Measurements from ENCODE around the gene MSGN1. TPM values are rescaled to one million over a fixed set of nuclear protein-coding genes. Genes with fewer than 3 reads are reported as not detected.
"Not testable (repeated sequence)": the region's sequence is repeated elsewhere in the genome, so short reads cannot be mapped to it uniquely, and the experiment has no call there.

The MSGN1 gene
- total RNA-seq, 1 donor from 2014 or later = not detected

GRCh38 chr2:17805166-17805565 is 11.1 kb upstream of the MSGN1 start:
- intact Hi-C loops (cut with micrococcal nuclease) = no loop called here

GRCh38 chr2:17805717-17806363 is 10.4 kb upstream of the MSGN1 start:
- intact Hi-C loops (cut with micrococcal nuclease) = no loop called here

- intact Hi-C loops (cut with micrococcal nuclease) = no loop called here
Observed at GRCh38 chr2:17813010-17813741, 3.1 kb upstream of the MSGN1 start.

DNA sequence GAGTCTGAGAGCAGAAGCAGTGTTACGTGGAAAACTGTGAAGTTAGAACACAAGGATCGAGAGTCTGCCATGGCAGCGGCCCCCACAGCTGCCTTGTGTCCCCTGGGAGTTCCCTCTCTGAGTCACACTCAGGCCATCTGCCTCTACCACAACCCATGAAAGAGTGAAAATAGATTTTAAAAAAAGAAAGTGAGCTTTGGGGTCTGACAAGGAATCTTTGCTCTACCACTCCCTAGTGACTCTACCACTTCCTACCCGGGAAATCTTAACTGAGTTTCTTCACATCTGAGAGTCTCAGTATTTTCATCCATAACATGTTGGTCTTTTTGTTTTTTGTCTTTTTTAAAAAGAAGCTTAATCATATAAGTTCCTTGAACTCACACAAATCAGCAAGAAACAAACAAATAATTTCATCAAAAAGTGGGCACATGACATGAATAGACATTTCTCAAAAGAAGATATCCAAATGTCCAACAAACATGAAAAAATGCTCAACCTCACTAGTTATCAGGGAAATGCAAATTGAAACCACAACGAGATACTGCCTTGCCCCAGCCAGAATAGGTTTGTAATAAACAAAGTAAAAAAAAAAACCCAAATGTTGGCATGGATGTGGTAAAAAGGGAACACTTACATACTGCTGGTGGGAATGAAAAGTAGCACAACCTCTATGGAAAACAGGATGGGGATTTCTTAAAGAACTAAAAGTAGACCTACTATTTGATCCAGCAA is 2.4 kb upstream of the MSGN1 start:
- intact Hi-C loops (cut with micrococcal nuclease) = no loop called here

- intact Hi-C loops (cut with micrococcal nuclease) = no loop called here
Observed at GRCh38 chr2:17814601-17815000, 1.7 kb upstream of the MSGN1 start.

DNA sequence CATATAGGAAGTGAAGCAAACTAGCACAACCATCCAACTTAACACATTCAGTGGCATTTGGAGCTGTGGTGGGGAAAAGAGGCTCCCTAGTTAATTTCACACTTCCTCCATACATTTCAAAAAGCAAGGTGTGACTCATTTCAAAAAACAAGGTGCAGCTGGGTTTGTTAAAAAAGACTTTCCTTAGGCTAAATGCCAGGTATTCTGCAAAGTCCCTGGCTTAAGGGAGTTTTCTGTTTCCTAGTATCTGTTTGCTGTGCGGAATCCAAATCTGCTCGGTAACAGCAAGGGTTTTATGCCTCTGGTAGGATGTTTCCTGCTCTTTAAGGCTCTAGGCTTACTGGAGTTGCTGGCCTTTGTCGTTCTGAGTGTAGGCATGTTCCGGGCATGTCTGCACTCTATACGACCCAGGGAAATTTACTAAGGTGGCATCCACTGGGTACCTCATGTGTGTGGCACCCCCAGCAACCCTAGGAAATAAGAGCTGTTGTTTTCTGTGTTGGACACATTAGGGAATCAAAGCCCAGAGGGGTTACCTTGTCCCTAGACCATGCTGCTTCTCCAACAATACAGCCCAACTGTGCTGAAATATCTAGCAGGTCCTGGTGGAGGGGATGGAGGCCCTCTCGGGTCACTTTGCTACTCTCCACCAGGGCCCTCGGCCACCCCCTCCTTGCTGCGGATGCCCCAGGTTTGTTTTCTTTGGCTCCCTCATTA is 634 bp upstream of the MSGN1 start:
- intact Hi-C loops (cut with micrococcal nuclease) = no loop called here

- intact Hi-C loops (cut with micrococcal nuclease) = no loop called here
Observed at GRCh38 chr2:17818235-17818815, 2.1 kb downstream of the MSGN1 start.

DNA sequence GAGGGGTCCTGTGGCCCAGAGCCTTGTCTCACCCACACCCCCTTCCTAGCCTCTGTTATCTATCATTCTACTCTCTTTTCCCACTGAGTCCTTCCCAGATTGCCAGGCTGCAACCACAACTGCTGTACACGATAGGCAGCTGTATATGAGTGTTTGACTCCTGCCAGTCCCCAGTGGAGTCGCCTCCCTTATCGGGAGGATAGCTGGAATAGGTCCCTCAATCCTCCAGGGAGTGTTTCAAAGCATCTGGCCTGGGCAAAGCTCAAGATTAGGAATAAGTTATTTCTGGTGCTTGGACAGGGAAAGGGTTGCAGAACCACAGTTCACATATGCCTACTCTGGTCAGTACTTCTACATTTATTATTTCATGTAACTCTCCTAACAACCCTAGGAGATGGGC is 4.8 kb downstream of the MSGN1 start:
- intact Hi-C loops (cut with micrococcal nuclease) = no loop called here

DNA sequence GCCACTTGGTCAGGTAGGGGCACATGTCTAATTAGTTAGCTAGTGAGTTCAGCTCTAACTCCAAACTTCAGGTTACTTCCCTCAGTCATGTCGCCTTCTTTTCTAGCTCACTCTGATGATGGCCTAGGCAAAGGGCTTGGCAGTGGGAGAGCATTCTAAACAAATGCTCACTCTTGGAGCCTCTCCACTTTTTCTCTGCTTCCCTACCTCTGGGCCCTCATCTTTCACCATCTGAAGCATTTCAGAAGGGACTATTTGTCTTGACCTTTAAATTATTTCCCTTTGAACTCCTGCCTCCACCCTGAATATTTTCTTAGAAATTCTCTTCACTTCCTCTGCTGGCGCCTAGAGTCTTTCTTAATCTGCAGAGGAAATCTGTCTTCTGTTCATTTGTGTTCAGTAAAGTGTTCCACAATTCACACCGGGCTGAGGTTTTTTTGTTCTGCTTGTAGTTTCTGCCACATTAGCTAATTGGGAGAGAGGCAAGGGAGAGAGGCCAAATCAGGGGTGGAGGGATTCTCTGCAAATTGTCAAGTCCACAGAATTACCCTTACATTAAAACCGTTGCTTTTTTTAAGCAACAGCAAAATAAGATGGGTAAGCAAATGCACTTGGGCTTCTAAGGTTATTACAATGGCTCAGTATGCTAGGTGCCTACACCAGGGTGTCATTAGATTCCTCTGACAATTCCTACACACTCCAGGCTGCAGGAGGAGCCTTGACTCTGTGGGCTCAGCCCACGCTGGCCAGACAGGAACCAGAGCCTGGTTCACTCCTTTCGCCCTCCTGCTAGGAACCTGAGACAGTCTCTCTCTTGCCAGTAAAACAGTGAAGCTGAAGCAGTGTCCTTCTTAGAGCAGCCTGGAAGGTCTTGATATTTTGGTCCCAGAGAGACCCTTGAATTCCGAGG is 5.5 kb downstream of the MSGN1 start:
- intact Hi-C loops (cut with micrococcal nuclease) = no loop called here

GRCh38 chr2:17822445-17823117 is 6.3 kb downstream of the MSGN1 start:
- intact Hi-C loops (cut with micrococcal nuclease) = no loop called here

GRCh38 chr2:17823646-17824045 is 7.4 kb downstream of the MSGN1 start:
- intact Hi-C loops (cut with micrococcal nuclease) = not testable (repeated sequence)

DNA sequence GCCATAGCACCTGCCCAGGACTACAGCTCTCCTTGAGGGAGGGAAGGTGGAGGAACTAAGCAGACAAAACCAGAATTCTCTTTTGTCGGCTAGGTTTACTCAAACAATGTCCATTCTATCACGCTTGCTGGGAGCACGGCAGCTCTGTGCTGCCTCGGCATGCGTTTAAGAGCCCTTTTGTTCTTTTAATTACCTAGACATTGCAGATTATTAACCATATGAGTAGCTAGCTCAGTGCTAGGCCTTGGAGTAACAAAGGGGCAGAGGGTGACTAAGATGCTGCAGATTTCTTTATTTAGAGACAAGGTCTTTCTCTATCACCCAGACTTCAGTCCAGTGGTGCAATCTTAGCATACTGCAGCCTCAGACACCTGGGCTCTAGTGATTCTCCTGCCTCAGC is 11.1 kb downstream of the MSGN1 start:
- intact Hi-C loops (cut with micrococcal nuclease) = no loop called here

DNA sequence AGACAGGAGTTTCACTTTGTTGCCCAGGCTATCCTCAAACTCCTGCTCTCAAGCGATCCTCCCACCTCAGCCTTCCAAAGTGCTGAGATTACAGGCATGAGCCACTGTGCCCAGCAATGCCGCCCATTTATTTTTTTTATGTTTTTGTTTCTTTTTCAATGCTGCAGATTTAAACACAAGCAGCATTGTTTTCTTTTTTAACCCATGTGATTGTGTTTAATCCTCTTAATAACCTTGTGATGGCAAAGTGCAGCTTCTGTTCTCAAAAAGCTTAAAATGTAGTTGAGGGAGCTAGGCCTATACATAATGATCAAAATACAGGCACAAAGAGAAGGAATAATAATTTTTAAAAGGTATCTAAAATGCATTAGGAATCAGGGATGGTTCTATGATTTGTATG is 11.5 kb downstream of the MSGN1 start:
- intact Hi-C loops (cut with micrococcal nuclease) = no loop called here

- intact Hi-C loops (cut with micrococcal nuclease) = loop anchor here (1.0 to 2.0 kb wide), 2 partner anchors 111 to 184 kb away; no protein-coding TSS in a partner anchor
Observed at GRCh38 chr2:17830053-17831034, 14.1 kb downstream of the MSGN1 start.

DNA sequence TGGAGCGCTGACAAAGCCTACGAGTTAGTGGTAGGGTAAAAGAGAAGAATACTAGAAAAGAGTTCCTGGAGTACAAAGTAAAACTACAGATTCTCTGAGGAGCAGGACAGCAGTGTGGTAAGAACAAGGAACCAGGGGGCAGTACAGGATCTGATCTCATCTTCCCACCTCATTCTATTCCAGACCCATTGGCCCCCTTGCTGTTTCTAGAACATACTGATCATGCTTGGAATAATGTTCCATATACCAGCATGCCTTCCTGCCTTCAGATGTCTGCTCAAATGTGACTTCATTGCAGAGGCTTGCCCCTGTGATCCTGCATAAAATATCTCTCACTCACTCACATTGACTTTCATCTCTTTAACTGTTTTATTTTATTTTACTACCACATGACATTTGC is 19.3 kb downstream of the MSGN1 start:
- intact Hi-C loops (cut with micrococcal nuclease) = no loop called here

DNA sequence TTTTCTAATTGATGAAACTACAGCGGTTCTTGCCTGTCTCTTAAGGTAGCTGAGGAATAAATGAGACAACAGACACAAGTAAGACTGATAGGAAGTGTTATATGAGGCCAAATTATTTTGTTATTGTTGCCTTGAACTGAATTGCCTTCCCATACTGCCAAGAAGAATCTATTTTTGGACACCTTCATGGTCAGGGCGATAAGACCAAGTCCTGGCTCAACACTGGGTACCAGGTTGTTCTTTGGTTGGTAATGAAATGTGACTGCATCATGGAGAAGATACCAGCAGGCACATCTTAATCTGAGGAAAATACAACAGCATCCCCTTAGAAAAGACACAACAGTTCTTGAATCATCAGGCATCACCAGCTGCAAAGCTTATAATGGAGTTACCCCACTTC is 23.7 kb downstream of the MSGN1 start:
- intact Hi-C loops (cut with micrococcal nuclease) = no loop called here

GRCh38 chr2:17843457-17843856 is 27.2 kb downstream of the MSGN1 start:
- intact Hi-C loops (cut with micrococcal nuclease) = no loop called here

GRCh38 chr2:17845806-17846205 is 29.5 kb downstream of the MSGN1 start:
- intact Hi-C loops (cut with micrococcal nuclease) = no loop called here

- intact Hi-C loops (cut with micrococcal nuclease) = no loop called here
Observed at GRCh38 chr2:17846676-17847075, 30.4 kb downstream of the MSGN1 start.

All from T-helper 2 cell treated with Interferon-gamma antibody and Interleukin-4, amounts not matched to agents 100 ng/mL and 5 ng/mL, for 36 hours (primary cell).